ENCODE data around the gene TLNRD1. TPM values are rescaled to one million over a fixed set of nuclear protein-coding genes. Genes with fewer than 3 reads are reported as not detected.

TLNRD1 gene
- total RNA-seq, 4 donors from 2014 or later = 15.4 to 25.6 (median 19.5) TPM

GRCh38 chr15:80986487-80986886 is 14.2 kb upstream of the TLNRD1 start:
- Histone ChIP-seq H3K9me3 (no peaks in the 10 kb centered on the region), H3K4me3 (no peak overlapping the region), H3K27ac (no peak overlapping the region), H3K4me1 (peaks cover 0 to 27% (median 3%) of the 10 kb centered on the region in 4 donors), H3K36me3 (peaks cover 0 to 6% (median 0%) of the 10 kb centered on the region in 3 donors), H3K27me3 (no peaks in the 10 kb centered on the region)
- no peak for TF ChIP-seq POLR2A (IDR thresholded peaks at IDR 0.05)
- TF ChIP-seq, protein P1, sequence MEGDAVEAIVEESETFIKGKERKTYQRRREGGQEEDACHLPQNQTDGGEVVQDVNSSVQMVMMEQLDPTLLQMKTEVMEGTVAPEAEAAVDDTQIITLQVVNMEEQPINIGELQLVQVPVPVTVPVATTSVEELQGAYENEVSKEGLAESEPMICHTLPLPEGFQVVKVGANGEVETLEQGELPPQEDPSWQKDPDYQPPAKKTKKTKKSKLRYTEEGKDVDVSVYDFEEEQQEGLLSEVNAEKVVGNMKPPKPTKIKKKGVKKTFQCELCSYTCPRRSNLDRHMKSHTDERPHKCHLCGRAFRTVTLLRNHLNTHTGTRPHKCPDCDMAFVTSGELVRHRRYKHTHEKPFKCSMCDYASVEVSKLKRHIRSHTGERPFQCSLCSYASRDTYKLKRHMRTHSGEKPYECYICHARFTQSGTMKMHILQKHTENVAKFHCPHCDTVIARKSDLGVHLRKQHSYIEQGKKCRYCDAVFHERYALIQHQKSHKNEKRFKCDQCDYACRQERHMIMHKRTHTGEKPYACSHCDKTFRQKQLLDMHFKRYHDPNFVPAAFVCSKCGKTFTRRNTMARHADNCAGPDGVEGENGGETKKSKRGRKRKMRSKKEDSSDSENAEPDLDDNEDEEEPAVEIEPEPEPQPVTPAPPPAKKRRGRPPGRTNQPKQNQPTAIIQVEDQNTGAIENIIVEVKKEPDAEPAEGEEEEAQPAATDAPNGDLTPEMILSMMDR (IDR thresholded peaks at IDR 0.05) = no peak
- no peak for DNase-seq

GRCh38 chr15:80988148-80988796 is 12.5 kb upstream of the TLNRD1 start:
- TF ChIP-seq, protein P1 (IDR thresholded peaks at IDR 0.05) = no peak
- TF ChIP-seq POLR2A (IDR thresholded peaks at IDR 0.05) = no peak
- H3K27ac ChIP-seq = no peak overlapping the region
- no peaks in the 10 kb centered on the region for H3K36me3 ChIP-seq
- no peaks in the 10 kb centered on the region for H3K9me3 ChIP-seq
- no peak for DNase-seq
- peaks cover 0 to 31% (median 3%) of the 10 kb centered on the region in 4 donors for H3K4me1 ChIP-seq
- no peaks in the 10 kb centered on the region for H3K27me3 ChIP-seq
- peak overlapping the region; percentile 65 to 99 (median 92) for H3K4me3 ChIP-seq

GRCh38 chr15:80989081-80989517 is 11.6 kb upstream of the TLNRD1 start:
- Histone ChIP-seq H3K9me3 (no peaks in the 10 kb centered on the region), H3K27me3 (no peaks in the 10 kb centered on the region), H3K4me1 (peaks cover 0 to 31% (median 3%) of the 10 kb centered on the region in 4 donors), H3K4me3 (peak overlapping the region; percentile 65 to 99 (median 92)), H3K27ac (peak overlapping the region; percentile 85 to 94 (median 89)), H3K36me3 (no peaks in the 10 kb centered on the region)
- DNase-seq = no peak
- no peak for TF ChIP-seq POLR2A (IDR thresholded peaks at IDR 0.05)

DNA sequence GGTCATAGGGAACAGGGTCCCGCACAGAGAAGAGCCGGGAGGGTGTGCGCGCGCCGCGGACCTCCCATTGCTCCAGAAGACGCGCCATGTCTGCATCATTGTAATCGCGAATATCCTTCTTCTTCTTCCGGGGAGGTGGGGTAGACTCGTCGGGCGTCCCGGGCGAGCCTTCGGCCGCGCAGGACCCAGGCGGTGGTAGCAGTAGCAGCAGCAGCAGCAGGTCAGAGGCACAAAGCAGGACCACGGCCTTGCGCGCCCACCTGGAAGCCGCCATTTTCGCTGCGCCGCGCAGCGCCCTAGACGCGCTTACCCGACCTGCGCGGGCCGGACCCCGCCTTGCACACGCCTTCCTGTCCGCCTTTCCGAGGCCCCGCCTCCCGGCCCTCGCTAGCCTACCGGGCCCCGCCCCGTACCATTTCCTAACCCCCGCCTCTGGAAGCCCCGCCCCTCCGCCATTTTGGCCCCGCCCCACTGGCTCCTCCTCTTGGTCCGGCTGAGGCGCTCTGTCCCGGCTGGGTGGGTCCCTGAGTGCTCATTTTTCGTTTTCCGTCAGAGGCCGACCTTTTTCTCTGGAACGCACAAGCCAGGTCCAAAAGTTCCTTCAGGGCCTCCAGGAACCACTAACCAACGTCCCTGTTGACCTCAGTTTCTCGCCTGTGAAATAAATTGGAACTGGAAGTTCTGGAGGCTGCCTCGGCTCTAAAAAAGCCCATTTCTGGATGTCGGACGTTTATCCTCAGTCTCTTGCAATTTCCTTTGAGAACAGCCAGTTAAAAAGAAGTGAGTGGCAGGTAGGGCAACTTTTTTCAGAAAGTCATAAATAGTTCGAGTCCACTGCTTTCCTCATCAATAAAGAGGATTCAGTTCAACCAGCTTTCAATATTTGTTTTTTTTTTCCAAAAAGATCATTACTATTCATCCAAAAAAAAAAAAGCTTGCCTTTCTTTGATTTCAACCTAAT is 10.9 kb upstream of the TLNRD1 start, which contains the start of gene MESD:
Gene MESD (minus strand): TSS at position 302 of the 961 bp plus-strand sequence. CDS start 28 bp downstream, at position 274.
- Histone ChIP-seq H3K36me3 (no peaks in the 10 kb centered on the region), H3K27me3 (no peaks in the 10 kb centered on the region), H3K4me1 (peaks cover 0 to 31% (median 3%) of the 10 kb centered on the region in 4 donors), H3K9me3 (no peaks in the 10 kb centered on the region), H3K27ac (peak within 1 kb of the TSS; percentile 85 to 94 (median 89)), H3K4me3 (peak within 1 kb of the TSS; percentile 65 to 99 (median 92))
- DNase-seq = peak; percentile 99 to 100 (median 99)
- peak; percentile 80 to 88 for TF ChIP-seq POLR2A (IDR thresholded peaks at IDR 0.05)
- TF ChIP-seq, protein P1 (IDR thresholded peaks at IDR 0.05) = no peak

DNA sequence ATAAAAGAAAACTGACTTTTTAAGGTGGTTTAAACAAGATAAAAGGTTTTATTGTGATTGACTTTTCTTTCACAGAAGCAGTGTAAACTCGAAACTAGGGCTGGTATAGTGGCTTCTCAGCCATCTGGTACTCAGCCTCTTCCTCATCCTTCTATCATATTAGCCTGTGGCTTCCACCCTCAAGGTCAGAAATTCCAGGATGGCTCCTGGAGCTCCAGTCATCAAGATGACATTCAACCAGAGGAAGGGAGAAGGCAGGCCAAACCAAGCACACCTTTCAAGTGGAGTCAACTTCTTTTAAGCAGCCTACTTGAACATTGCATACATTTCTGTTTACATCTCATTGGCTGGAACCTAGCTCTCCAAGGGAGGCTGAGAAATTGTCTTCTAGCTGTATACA is 9.8 kb upstream of the TLNRD1 start:
- no peak for TF ChIP-seq POLR2A (IDR thresholded peaks at IDR 0.05)
- TF ChIP-seq, protein P1 (IDR thresholded peaks at IDR 0.05) = no peak
- DNase-seq = no peak
- Histone ChIP-seq H3K4me3 (no peak overlapping the region), H3K9me3 (no peaks in the 10 kb centered on the region), H3K36me3 (no peaks in the 10 kb centered on the region), H3K27me3 (no peaks in the 10 kb centered on the region), H3K4me1 (peaks cover 0 to 31% (median 3%) of the 10 kb centered on the region in 4 donors), H3K27ac (peak overlapping the region in 3 of 4 donors; percentile 13 to 42 (median 40))
